AG04450 (cell line): ENCODE measurements around the gene MAP2K5. TPM values are rescaled to one million over a fixed set of nuclear protein-coding genes. Genes with fewer than 3 reads are reported as not detected.

Experiments used
- CTCF ChIA-PET: fragments of 300-600, 350-600 bp; formaldehyde crosslinking; extraction: SDS; loops from one replicate; lab custom pipeline; 2022; ENCODE audit warnings: antibody characterized with exemption, inconsistent platforms; lab: Charles Lee
- POLR2A ChIA-PET: fragments of 350-600 bp; formaldehyde crosslinking; extraction: SDS; loops from one replicate; lab custom pipeline; 2021; ENCODE audit warnings: antibody characterized with exemption, inconsistent platforms; lab: Yijun Ruan, JAX
- DNase-seq: peaks from one replicate; pipeline ENCODE4 v3.0.0-alpha.2; 2011; ENCODE audit warnings: low read depth, low spot score
- H3K27ac ChIP-seq: one replicate; pipeline ENCODE4 v1.5.1; 2012; ENCODE audit warnings: low read depth, low read length, control low read depth
- H3K27me3 ChIP-seq: one replicate; pipeline ENCODE4 v1.6.0; 2012; ENCODE audit warnings: low read length; ENCODE audit not compliant: control insufficient read depth, insufficient read depth
- H3K4me3 ChIP-seq: 2 replicates; pipeline ENCODE4 v1.5.1; 2011; ENCODE audit warnings: mild to moderate bottlenecking, low read depth, low read length, control low read depth
- H3K9me3 ChIP-seq: 2 replicates; pipeline ENCODE4 v1.5.1; 2012; ENCODE audit warnings: low read length; ENCODE audit not compliant: control insufficient read depth, insufficient read depth
- CTCF ChIP-seq: IDR thresholded peaks from 2 replicates; pipeline ENCODE4 v1.5.1; 2011; ENCODE audit warnings: low read depth, low read length, control low read depth, inconsistent platforms
- polyA plus RNA-seq: library from polyadenylated mRNA; depleted of rRNA; stranded (reverse); fragments of >200 nt; gene quantifications from 2 replicates; pipeline ENCODE4 v1.2.3, GENCODE V29; 2011

Gene MAP2K5
- polyA plus RNA-seq, 1 experiment, result 5.4 TPM

DNA sequence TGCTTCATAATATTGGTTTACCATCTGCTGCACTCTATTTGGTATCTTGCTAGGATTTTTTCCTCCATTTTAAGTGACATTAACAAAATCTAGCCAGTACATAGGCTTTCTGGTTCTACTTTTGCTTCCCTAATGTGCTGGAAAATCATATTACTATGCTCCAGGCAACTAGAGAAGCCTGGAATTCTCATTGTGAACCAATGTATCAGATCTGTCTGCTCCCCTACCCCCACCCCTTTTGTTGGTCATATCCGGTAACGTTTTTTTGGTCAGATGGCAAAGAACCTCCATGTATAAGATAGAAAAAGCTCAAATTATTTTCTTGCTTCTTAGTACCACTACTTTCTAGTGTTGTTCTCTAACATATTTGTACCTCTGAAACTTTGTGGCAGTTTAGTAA lies 17.1 kb downstream of the MAP2K5 start:
- no peak overlapping the region for H3K4me3 ChIP-seq
- no peak for DNase-seq
- H3K27ac ChIP-seq, result no peak overlapping the region
- no peaks in the 10 kb centered on the region for H3K9me3 ChIP-seq
- ChIA-PET CTCF (no interaction called here), POLR2A (no interaction called here)
- no peaks in the 10 kb centered on the region for H3K27me3 ChIP-seq
- no peak for TF ChIP-seq CTCF

- no peak overlapping the region for H3K27ac ChIP-seq
- H3K27me3 ChIP-seq, result no peaks in the 10 kb centered on the region
- ChIA-PET POLR2A (no interaction called here), CTCF (no interaction called here)
- no peak for TF ChIP-seq CTCF
- no peaks in the 10 kb centered on the region for H3K9me3 ChIP-seq
- no peak overlapping the region for H3K4me3 ChIP-seq
- no peak for DNase-seq
Observed at GRCh38 chr15:67560320-67560719, 17.8 kb downstream of the MAP2K5 start.

- no peak for TF ChIP-seq CTCF
- Histone ChIP-seq H3K9me3 (no peaks in the 10 kb centered on the region), H3K27me3 (no peaks in the 10 kb centered on the region), H3K27ac (no peak overlapping the region), H3K4me3 (no peak overlapping the region)
- no peak for DNase-seq
- POLR2A ChIA-PET, result no interaction called here
- CTCF ChIA-PET, result no interaction called here
Observed at GRCh38 chr15:67563092-67563491, 20.6 kb downstream of the MAP2K5 start.

DNA sequence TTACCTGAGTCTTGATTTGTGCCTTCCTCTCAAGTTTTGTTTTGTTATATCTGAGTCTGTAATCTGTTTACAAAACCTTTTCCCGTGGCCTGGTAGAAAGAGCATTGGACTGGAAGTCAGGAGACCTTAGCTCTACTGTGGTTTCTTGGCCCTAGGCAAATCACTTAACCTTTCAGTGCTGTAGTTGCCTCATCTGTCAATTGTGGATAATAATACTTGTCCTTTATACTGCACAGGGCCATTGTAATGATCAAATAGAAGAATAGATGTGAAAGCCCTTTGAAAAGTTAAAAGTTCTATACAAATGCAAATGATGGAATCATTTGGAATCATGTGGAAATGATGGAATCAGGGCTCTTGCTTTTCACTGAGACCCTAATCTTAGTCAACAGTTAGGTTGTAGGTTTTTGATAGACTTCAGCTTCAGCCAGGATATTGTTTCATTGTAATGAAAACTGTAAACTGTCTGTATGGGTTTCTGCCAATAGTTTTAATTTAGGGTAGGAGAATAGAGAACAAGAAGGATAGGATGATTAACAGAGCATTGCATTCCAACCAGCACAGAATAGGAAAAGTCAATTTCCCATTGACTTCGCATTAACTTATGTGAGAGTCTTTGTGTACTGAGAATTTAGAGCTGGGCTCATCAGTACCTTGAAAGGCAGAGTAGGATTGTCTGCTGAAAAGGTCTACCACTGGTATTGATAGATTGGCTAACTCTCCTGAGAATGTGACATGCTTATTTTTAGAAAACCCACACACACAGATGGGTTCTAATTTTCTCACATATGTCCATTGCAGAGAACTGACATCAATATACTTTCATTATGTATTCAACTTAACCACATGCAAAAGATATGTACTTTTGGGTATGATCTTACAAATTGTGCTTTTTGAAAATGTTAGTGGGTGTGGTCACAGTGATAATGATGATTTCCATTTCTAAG lies 21.8 kb downstream of the MAP2K5 start:
- no peak for TF ChIP-seq CTCF
- CTCF ChIA-PET, result no interaction called here
- Histone ChIP-seq H3K4me3 (no peak overlapping the region), H3K9me3 (no peaks in the 10 kb centered on the region), H3K27me3 (no peaks in the 10 kb centered on the region), H3K27ac (no peak overlapping the region)
- POLR2A ChIA-PET, result no interaction called here
- DNase-seq, result no peak

- ChIA-PET POLR2A (no interaction called here), CTCF (no interaction called here)
- H3K4me3 ChIP-seq, result no peak overlapping the region
- no peak for DNase-seq
- H3K9me3 ChIP-seq, result no peaks in the 10 kb centered on the region
- H3K27me3 ChIP-seq, result no peaks in the 10 kb centered on the region
- no peak overlapping the region for H3K27ac ChIP-seq
- no peak for TF ChIP-seq CTCF
Observed at GRCh38 chr15:67564968-67565345, 22.5 kb downstream of the MAP2K5 start.
